Natural killer cell (primary cell): ENCODE results near the gene CPEB4. TPM values are rescaled to one million over a fixed set of nuclear protein-coding genes. Genes with fewer than 3 reads are reported as not detected.

ENCODE experiments used
- ATAC-seq, 3 donors: fragments of 150-1000 bp in 2 of 3; fragments of 200-7000 bp in 1 of 3; cut with Tn5 transposase; 1 replicate in 1 of 3; 2 replicates in 2 of 3; pipeline ENCODE4 v1.10.0; 2021; ENCODE audit warnings: mild to moderate bottlenecking in 2 of 3, moderate library complexity in 2 of 3
- DNase-seq, 2 donors: peaks; one replicate each; pipeline versions ENCODE4 v3.0.0 to v3.0.0-alpha.2; 2013 to 2021; ENCODE audit warnings: mixed read lengths in 1 of 2
- H3K27ac ChIP-seq: one replicate; pipeline ENCODE4 v1.5.1; 2013; ENCODE audit warnings: mild to moderate bottlenecking, low read length
- H3K27me3 ChIP-seq: one replicate; pipeline ENCODE4 v1.6.1; 2013; ENCODE audit warnings: low read length; ENCODE audit not compliant: control insufficient read depth, insufficient read depth
- H3K36me3 ChIP-seq: one replicate; pipeline ENCODE4 v1.6.1; 2013; ENCODE audit warnings: low read length; ENCODE audit not compliant: control insufficient read depth, insufficient read depth
- H3K4me1 ChIP-seq: one replicate; pipeline ENCODE4 v1.6.1; 2013; ENCODE audit warnings: low read length; ENCODE audit not compliant: control insufficient read depth, insufficient read depth
- H3K4me3 ChIP-seq: one replicate; pipeline ENCODE4 v1.5.1; 2013; ENCODE audit warnings: low read length
- H3K9me3 ChIP-seq: one replicate; pipeline ENCODE4 v1.6.1; 2013; ENCODE audit warnings: low read length; ENCODE audit not compliant: control insufficient read depth, insufficient read depth
- H3K27ac Mint-ChIP-seq, 2 donors: one replicate each; pipeline ENCODE4 v1.8.0; 2022; ENCODE audit warnings: mild to moderate bottlenecking in 2 of 2, mixed read lengths in 2 of 2, moderate library complexity in 1 of 2
- H3K27me3 Mint-ChIP-seq, 2 donors: one replicate each; pipeline ENCODE4 v1.8.0; 2022; ENCODE audit warnings: low read depth in 2 of 2, mixed read lengths in 2 of 2
- H3K36me3 Mint-ChIP-seq: one replicate; pipeline ENCODE4 v1.8.0; 2022; ENCODE audit warnings: mixed read lengths
- H3K4me1 Mint-ChIP-seq, 2 donors: one replicate each; pipeline ENCODE4 v1.8.0; 2022; ENCODE audit warnings: mixed read lengths in 2 of 2
- H3K4me3 Mint-ChIP-seq: one replicate; pipeline ENCODE4 v1.8.0; 2022; ENCODE audit warnings: mild to moderate bottlenecking, moderate library complexity, mixed read lengths
- H3K9me3 Mint-ChIP-seq, 2 donors: one replicate each; pipeline ENCODE4 v1.8.0; 2022; ENCODE audit warnings: mixed read lengths in 2 of 2
- WGBS: methylation state at CpG from one replicate; pipeline ENCODE4 v1.1.7; 2013; ENCODE audit warnings: missing lambda C conversion rate; ENCODE audit not compliant: insufficient coverage; 5-methylcytosine and 5-hydroxymethylcytosine counted together
- intact Hi-C: fragments of 100-400 bp; cut with micrococcal nuclease; formaldehyde crosslinking; loops from one replicate; pipeline ENCODE4 v1.14.2; 2022
- total RNA-seq, 4 donors: library from RNA; stranded (reverse); fragments of 120-200 nt in 1 of 4; gene quantifications; one replicate each; pipeline versions ENCODE4 v1.2.3 to v1.2.4, GENCODE V29; 2013 to 2022
- TF ChIP-seq, protein P1 (sequence below): fragments of 200-600 bp; IDR thresholded peaks from one replicate; pipeline ENCODE4 v1.8.0; 2022; ENCODE audit warnings: antibody characterized with exemption

CPEB4 gene
- total RNA-seq, 3 donors from 2014 or later (not counting 1 experiment from before 2014, with no cell fraction given) = 44.4 to 60.4 (median 55.1) TPM

- DNase-seq = no peak
- peaks cover 31% of the 10 kb centered on the region for H3K36me3 ChIP-seq
- Mint-ChIP-seq H3K36me3 (no peaks in the 10 kb centered on the region), H3K4me3 (no peak overlapping the region), H3K27ac (no peak overlapping the region), H3K9me3 (no peaks in the 10 kb centered on the region), H3K4me1 (peaks cover 0 to 11% of the 10 kb centered on the region in 2 donors), H3K27me3 (no peaks in the 10 kb centered on the region)
- H3K27me3 ChIP-seq = no peaks in the 10 kb centered on the region
- H3K9me3 ChIP-seq = no peaks in the 10 kb centered on the region
- no peak overlapping the region for H3K4me3 ChIP-seq
- 100% methylated on average over 1 of the region's 2 CpGs for WGBS
- TF ChIP-seq, protein P1, sequence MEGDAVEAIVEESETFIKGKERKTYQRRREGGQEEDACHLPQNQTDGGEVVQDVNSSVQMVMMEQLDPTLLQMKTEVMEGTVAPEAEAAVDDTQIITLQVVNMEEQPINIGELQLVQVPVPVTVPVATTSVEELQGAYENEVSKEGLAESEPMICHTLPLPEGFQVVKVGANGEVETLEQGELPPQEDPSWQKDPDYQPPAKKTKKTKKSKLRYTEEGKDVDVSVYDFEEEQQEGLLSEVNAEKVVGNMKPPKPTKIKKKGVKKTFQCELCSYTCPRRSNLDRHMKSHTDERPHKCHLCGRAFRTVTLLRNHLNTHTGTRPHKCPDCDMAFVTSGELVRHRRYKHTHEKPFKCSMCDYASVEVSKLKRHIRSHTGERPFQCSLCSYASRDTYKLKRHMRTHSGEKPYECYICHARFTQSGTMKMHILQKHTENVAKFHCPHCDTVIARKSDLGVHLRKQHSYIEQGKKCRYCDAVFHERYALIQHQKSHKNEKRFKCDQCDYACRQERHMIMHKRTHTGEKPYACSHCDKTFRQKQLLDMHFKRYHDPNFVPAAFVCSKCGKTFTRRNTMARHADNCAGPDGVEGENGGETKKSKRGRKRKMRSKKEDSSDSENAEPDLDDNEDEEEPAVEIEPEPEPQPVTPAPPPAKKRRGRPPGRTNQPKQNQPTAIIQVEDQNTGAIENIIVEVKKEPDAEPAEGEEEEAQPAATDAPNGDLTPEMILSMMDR = no peak
- no peak overlapping the region for H3K27ac ChIP-seq
- intact Hi-C loops = no loop called here
- ATAC-seq = no peak
- no peaks in the 10 kb centered on the region for H3K4me1 ChIP-seq
Measured at GRCh38 chr5:173944511-173944910, 56.4 kb downstream of the CPEB4 start.

- intact Hi-C loops = no loop called here
Measured at GRCh38 chr5:173945160-173945559, 57.0 kb downstream of the CPEB4 start.

GRCh38 chr5:173946323-173946722 lies 58.2 kb downstream of the CPEB4 start:
- Histone ChIP-seq H3K4me1 (no peaks in the 10 kb centered on the region), H3K27me3 (no peaks in the 10 kb centered on the region), H3K4me3 (no peak overlapping the region), H3K27ac (no peak overlapping the region), H3K36me3 (peaks cover 43% of the 10 kb centered on the region), H3K9me3 (no peaks in the 10 kb centered on the region)
- intact Hi-C loops = no loop called here
- H3K27me3 Mint-ChIP-seq = no peaks in the 10 kb centered on the region
- no peak for ATAC-seq
- H3K36me3 Mint-ChIP-seq = no peaks in the 10 kb centered on the region
- no peak for DNase-seq
- 100% methylated on average over 1 of the region's 2 CpGs for WGBS
- TF ChIP-seq, protein P1 = no peak
- H3K4me1 Mint-ChIP-seq = peaks cover 0 to 11% of the 10 kb centered on the region in 2 donors
- H3K9me3 Mint-ChIP-seq = no peaks in the 10 kb centered on the region
- no peak overlapping the region for H3K4me3 Mint-ChIP-seq
- no peak overlapping the region for H3K27ac Mint-ChIP-seq

More at GRCh38 chr5:173945160-173945559, 57.0 kb downstream of the CPEB4 start:
- no peak for ATAC-seq
- Histone ChIP-seq H3K27ac (no peak overlapping the region), H3K4me3 (no peak overlapping the region), H3K36me3 (peaks cover 35% of the 10 kb centered on the region), H3K9me3 (no peaks in the 10 kb centered on the region), H3K4me1 (no peaks in the 10 kb centered on the region), H3K27me3 (no peaks in the 10 kb centered on the region)
- Mint-ChIP-seq H3K4me1 (peaks cover 0 to 11% of the 10 kb centered on the region in 2 donors), H3K27ac (no peak overlapping the region), H3K4me3 (no peak overlapping the region), H3K27me3 (no peaks in the 10 kb centered on the region), H3K9me3 (no peaks in the 10 kb centered on the region), H3K36me3 (no peaks in the 10 kb centered on the region)
- DNase-seq = no peak
- WGBS = 100% methylated on average over 2 of the region's 2 CpGs
- TF ChIP-seq, protein P1 = no peak

- H3K4me3 ChIP-seq = no peak overlapping the region
- 95% methylated on average over 2 of the region's 2 CpGs for WGBS
- ATAC-seq (no peak), DNase-seq (no peak)
- H3K27me3 ChIP-seq = no peaks in the 10 kb centered on the region
- intact Hi-C loops = no loop called here
- Mint-ChIP-seq H3K4me3 (no peak overlapping the region), H3K4me1 (no peaks in the 10 kb centered on the region), H3K27ac (no peak overlapping the region), H3K9me3 (no peaks in the 10 kb centered on the region), H3K36me3 (peaks cover 24% of the 10 kb centered on the region), H3K27me3 (no peaks in the 10 kb centered on the region)
- TF ChIP-seq, protein P1 = no peak
- H3K9me3 ChIP-seq = no peaks in the 10 kb centered on the region
- H3K27ac ChIP-seq = no peak overlapping the region
- H3K4me1 ChIP-seq = no peaks in the 10 kb centered on the region
- peaks cover 67% of the 10 kb centered on the region for H3K36me3 ChIP-seq
Measured at GRCh38 chr5:173950829-173951228, 62.7 kb downstream of the CPEB4 start.
